Caco-2 (cell line): ENCODE measurements around the gene SLC35G1. TPM values are rescaled to one million over a fixed set of nuclear protein-coding genes. Genes with fewer than 3 reads are reported as not detected.

Source experiments
- BruUV-seq: library from RNA; stranded (reverse); fragments of 400-500 nt; replicated peaks from 2 replicates; lab custom pipeline; 2021; lab: Mats Ljungman, UMichigan
- CTCF ChIA-PET: fragments of 300-600 bp; sonication (Branson Sonifier 250); formaldehyde crosslinking; loops from one replicate; lab custom pipeline; 2022; ENCODE audit warnings: antibody characterized with exemption; lab: Charles Lee
- POLR2A ChIA-PET: fragments of 300-600 bp; sonication (Branson Sonifier 250); formaldehyde crosslinking; loops from one replicate; lab custom pipeline; 2022; ENCODE audit warnings: antibody characterized with exemption; lab: Charles Lee
- DNase-seq, 2 experiments: peaks; one replicate each; pipeline versions ENCODE4 v3.0.0 to v3.0.0-alpha.2; 2020 to 2022
- H3K27me3 ChIP-seq: replicated peaks from 2 replicates; pipeline ENCODE4 v1.6.0; 2011; ENCODE audit warnings: low read length; ENCODE audit not compliant: control insufficient read depth, insufficient read depth
- H3K36me3 ChIP-seq: 2 replicates; pipeline ENCODE4 v1.5.1; 2011; ENCODE audit warnings: low read length; ENCODE audit not compliant: control insufficient read depth, insufficient read depth
- H3K4me1 ChIP-seq: fragments of 250-450 bp; sonication (Bioruptor Pico); 2 replicates; pipeline ENCODE4 v1.5.1; 2020; ENCODE audit warnings: mild to moderate bottlenecking
- H3K4me3 ChIP-seq: 2 replicates; pipeline ENCODE4 v1.5.1; 2011; ENCODE audit warnings: low read depth, mild to moderate bottlenecking, control low read depth, low read length
- H3K9me3 ChIP-seq: fragments of 250-450 bp; sonication (Bioruptor Pico); 2 replicates; pipeline ENCODE4 v1.5.1; 2020; ENCODE audit warnings: mild to moderate bottlenecking, moderate library complexity
- H3K27ac Mint-ChIP-seq: one replicate; pipeline ENCODE4 v1.8.0; 2022; ENCODE audit warnings: mixed read lengths; ENCODE audit not compliant: unreplicated experiment
- H3K27me3 Mint-ChIP-seq: one replicate; pipeline ENCODE4 v1.8.0; 2022; ENCODE audit warnings: mixed read lengths; ENCODE audit not compliant: insufficient read depth, unreplicated experiment
- H3K36me3 Mint-ChIP-seq: one replicate; pipeline ENCODE4 v1.8.0; 2022; ENCODE audit warnings: mild to moderate bottlenecking, mixed read lengths; ENCODE audit not compliant: insufficient read depth, unreplicated experiment
- H3K4me1 Mint-ChIP-seq: one replicate; pipeline ENCODE4 v1.8.0; 2022; ENCODE audit warnings: low read depth, mixed read lengths; ENCODE audit not compliant: unreplicated experiment
- H3K4me3 Mint-ChIP-seq: one replicate; pipeline ENCODE4 v1.8.0; 2022; ENCODE audit warnings: mild to moderate bottlenecking, moderate library complexity, mixed read lengths; ENCODE audit not compliant: unreplicated experiment
- H3K9me3 Mint-ChIP-seq: one replicate; pipeline ENCODE4 v1.8.0; 2022; ENCODE audit warnings: mixed read lengths; ENCODE audit not compliant: unreplicated experiment
- CTCF ChIP-seq, 2 experiments: fragments of 200-600 bp in 1 of 2; IDR thresholded peaks; 1 replicate in 1 of 2; 2 replicates in 1 of 2; pipeline versions ENCODE4 v1.5.1 to v1.8.0; 2011 to 2022; ENCODE audit warnings: antibody characterized with exemption in 1 of 2, control low read depth in 1 of 2, inconsistent platforms in 1 of 2, low read depth in 1 of 2, low read length in 1 of 2, mild to moderate bottlenecking in 1 of 2, moderate library complexity in 1 of 2; ENCODE audit not compliant: insufficient read depth in 1 of 2, severe bottlenecking in 1 of 2, unreplicated experiment in 1 of 2
- intact Hi-C: fragments of 100-400 bp; cut with micrococcal nuclease; formaldehyde crosslinking; loops from one replicate; pipeline ENCODE4 v1.10.0; 2022; ENCODE audit not compliant: unreplicated experiment
- total RNA-seq: library from RNA; stranded (reverse); gene quantifications from 2 replicates; pipeline ENCODE4 v1.2.3, GENCODE V29; 2022

SLC35G1 gene
- total RNA-seq, 1 experiment from 2014 or later: 11.0 TPM

- CTCF ChIA-PET: no interaction called here
- no peak for TF ChIP-seq CTCF (IDR thresholded peaks at IDR 0.05; ENCODE audit: insufficient read depth in 1 of 2, low read depth in 1 of 2, low read length in 1 of 2, severe bottlenecking in 1 of 2, unreplicated experiment in 1 of 2)
- DNase-seq: no peak
- Histone ChIP-seq H3K9me3 (no peaks in the 10 kb centered on the region), H3K4me1 (no peaks in the 10 kb centered on the region; the same call in 1 of the 2 replicates), H3K27me3 (no peaks in the 10 kb centered on the region), H3K36me3 (no peaks in the 10 kb centered on the region), H3K4me3 (no peak overlapping the region)
- Mint-ChIP-seq H3K27me3 (no peaks in the 10 kb centered on the region), H3K9me3 (no peaks in the 10 kb centered on the region), H3K36me3 (no peaks in the 10 kb centered on the region), H3K27ac (no peak overlapping the region), H3K4me1 (peaks cover 4% of the 10 kb centered on the region), H3K4me3 (no peak overlapping the region)
- POLR2A ChIA-PET: no interaction called here
- no TSS peak for BruUV-seq
- intact Hi-C loops: no loop called here
Observed at GRCh38 chr10:93941606-93942005, 47.8 kb downstream of the SLC35G1 start.

GRCh38 chr10:93945819-93946218, 52.0 kb downstream of the SLC35G1 start:
- Histone ChIP-seq H3K4me1 (no peaks in the 10 kb centered on the region; the same call in 1 of the 2 replicates), H3K4me3 (no peak overlapping the region), H3K9me3 (no peaks in the 10 kb centered on the region), H3K36me3 (no peaks in the 10 kb centered on the region), H3K27me3 (no peaks in the 10 kb centered on the region)
- no peak for DNase-seq
- no TSS peak for BruUV-seq
- intact Hi-C loops: no loop called here
- ChIA-PET CTCF (no interaction called here), POLR2A (no interaction called here)
- H3K27me3 Mint-ChIP-seq: no peaks in the 10 kb centered on the region
- H3K36me3 Mint-ChIP-seq: no peaks in the 10 kb centered on the region
- no peak overlapping the region for H3K4me3 Mint-ChIP-seq
- no peaks in the 10 kb centered on the region for H3K9me3 Mint-ChIP-seq
- H3K27ac Mint-ChIP-seq: no peak overlapping the region
- TF ChIP-seq CTCF (IDR thresholded peaks at IDR 0.05; ENCODE audit: insufficient read depth in 1 of 2, low read depth in 1 of 2, low read length in 1 of 2, severe bottlenecking in 1 of 2, unreplicated experiment in 1 of 2): no peak
- peaks cover 4% of the 10 kb centered on the region for H3K4me1 Mint-ChIP-seq

GRCh38 chr10:93947055-93947454, 53.3 kb downstream of the SLC35G1 start:
- BruUV-seq: no TSS peak
- no peaks in the 10 kb centered on the region for H3K9me3 ChIP-seq
- ChIA-PET POLR2A (no interaction called here), CTCF (no interaction called here)
- Mint-ChIP-seq H3K9me3 (no peaks in the 10 kb centered on the region), H3K4me1 (peaks cover 4% of the 10 kb centered on the region), H3K27me3 (no peaks in the 10 kb centered on the region), H3K27ac (no peak overlapping the region), H3K36me3 (no peaks in the 10 kb centered on the region), H3K4me3 (no peak overlapping the region)
- no peaks in the 10 kb centered on the region for H3K27me3 ChIP-seq
- DNase-seq: no peak
- intact Hi-C loops: no loop called here
- H3K4me3 ChIP-seq: no peak overlapping the region
- no peak for TF ChIP-seq CTCF (IDR thresholded peaks at IDR 0.05; ENCODE audit: insufficient read depth in 1 of 2, low read depth in 1 of 2, low read length in 1 of 2, severe bottlenecking in 1 of 2, unreplicated experiment in 1 of 2)
- no peaks in the 10 kb centered on the region for H3K36me3 ChIP-seq
- H3K4me1 ChIP-seq: no peaks in the 10 kb centered on the region; the same call in 1 of the 2 replicates
